Measurements from ENCODE around the gene ARHGEF26.

DNA sequence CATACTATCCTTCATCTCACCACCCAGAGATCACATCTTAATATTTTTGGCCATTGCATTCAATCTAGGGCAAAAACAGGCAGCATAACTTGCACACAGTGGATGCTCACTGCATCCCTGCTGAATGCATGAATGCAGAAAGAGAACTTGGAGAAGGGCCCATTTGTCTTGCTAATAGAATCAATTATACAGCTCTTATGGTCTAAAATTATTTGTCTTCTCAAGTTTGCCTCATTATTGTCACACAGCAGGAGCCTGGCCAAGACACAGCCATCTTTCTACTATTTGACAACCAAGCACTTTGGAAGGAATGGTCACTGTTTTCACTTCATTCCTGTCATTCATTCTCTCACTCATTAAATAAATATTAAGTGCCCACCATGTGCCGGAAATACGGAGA lies 1.2 kb upstream of the ARHGEF26 start:
- TF ChIP-seq, protein P1, sequence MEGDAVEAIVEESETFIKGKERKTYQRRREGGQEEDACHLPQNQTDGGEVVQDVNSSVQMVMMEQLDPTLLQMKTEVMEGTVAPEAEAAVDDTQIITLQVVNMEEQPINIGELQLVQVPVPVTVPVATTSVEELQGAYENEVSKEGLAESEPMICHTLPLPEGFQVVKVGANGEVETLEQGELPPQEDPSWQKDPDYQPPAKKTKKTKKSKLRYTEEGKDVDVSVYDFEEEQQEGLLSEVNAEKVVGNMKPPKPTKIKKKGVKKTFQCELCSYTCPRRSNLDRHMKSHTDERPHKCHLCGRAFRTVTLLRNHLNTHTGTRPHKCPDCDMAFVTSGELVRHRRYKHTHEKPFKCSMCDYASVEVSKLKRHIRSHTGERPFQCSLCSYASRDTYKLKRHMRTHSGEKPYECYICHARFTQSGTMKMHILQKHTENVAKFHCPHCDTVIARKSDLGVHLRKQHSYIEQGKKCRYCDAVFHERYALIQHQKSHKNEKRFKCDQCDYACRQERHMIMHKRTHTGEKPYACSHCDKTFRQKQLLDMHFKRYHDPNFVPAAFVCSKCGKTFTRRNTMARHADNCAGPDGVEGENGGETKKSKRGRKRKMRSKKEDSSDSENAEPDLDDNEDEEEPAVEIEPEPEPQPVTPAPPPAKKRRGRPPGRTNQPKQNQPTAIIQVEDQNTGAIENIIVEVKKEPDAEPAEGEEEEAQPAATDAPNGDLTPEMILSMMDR (IDR thresholded peaks at IDR 0.05) = no peak
- TF ChIP-seq POLR2A (IDR thresholded peaks at IDR 0.05) = no peak
- no peak for TF ChIP-seq EP300 (IDR thresholded peaks at IDR 0.05)

Data from sigmoid colon (tissue), 4 donors.